Natural killer cell (primary cell): Measurements from ENCODE around the gene TOR4A. TPM values are rescaled to one million over a fixed set of nuclear protein-coding genes. Genes with fewer than 3 reads are reported as not detected.

Experiments used
- ATAC-seq, 3 donors: fragments of 150-1000 bp in 2 of 3; fragments of 200-7000 bp in 1 of 3; cut with Tn5 transposase; 1 replicate in 1 of 3; 2 replicates in 2 of 3; pipeline ENCODE4 v1.10.0; 2021; ENCODE audit warnings: mild to moderate bottlenecking in 2 of 3, moderate library complexity in 2 of 3
- DNase-seq, 2 donors: peaks; one replicate each; pipeline versions ENCODE4 v3.0.0 to v3.0.0-alpha.2; 2013 to 2021; ENCODE audit warnings: mixed read lengths in 1 of 2
- H3K27ac ChIP-seq: one replicate; pipeline ENCODE4 v1.5.1; 2013; ENCODE audit warnings: mild to moderate bottlenecking, low read length
- H3K27me3 ChIP-seq: one replicate; pipeline ENCODE4 v1.6.1; 2013; ENCODE audit warnings: low read length; ENCODE audit not compliant: control insufficient read depth, insufficient read depth
- H3K36me3 ChIP-seq: one replicate; pipeline ENCODE4 v1.6.1; 2013; ENCODE audit warnings: low read length; ENCODE audit not compliant: control insufficient read depth, insufficient read depth
- H3K4me1 ChIP-seq: one replicate; pipeline ENCODE4 v1.6.1; 2013; ENCODE audit warnings: low read length; ENCODE audit not compliant: control insufficient read depth, insufficient read depth
- H3K4me3 ChIP-seq: one replicate; pipeline ENCODE4 v1.5.1; 2013; ENCODE audit warnings: low read length
- H3K9me3 ChIP-seq: one replicate; pipeline ENCODE4 v1.6.1; 2013; ENCODE audit warnings: low read length; ENCODE audit not compliant: control insufficient read depth, insufficient read depth
- H3K27ac Mint-ChIP-seq, 2 donors: one replicate each; pipeline ENCODE4 v1.8.0; 2022; ENCODE audit warnings: mild to moderate bottlenecking in 2 of 2, mixed read lengths in 2 of 2, moderate library complexity in 1 of 2
- H3K27me3 Mint-ChIP-seq, 2 donors: one replicate each; pipeline ENCODE4 v1.8.0; 2022; ENCODE audit warnings: low read depth in 2 of 2, mixed read lengths in 2 of 2
- H3K36me3 Mint-ChIP-seq: one replicate; pipeline ENCODE4 v1.8.0; 2022; ENCODE audit warnings: mixed read lengths
- H3K4me1 Mint-ChIP-seq, 2 donors: one replicate each; pipeline ENCODE4 v1.8.0; 2022; ENCODE audit warnings: mixed read lengths in 2 of 2
- H3K4me3 Mint-ChIP-seq: one replicate; pipeline ENCODE4 v1.8.0; 2022; ENCODE audit warnings: mild to moderate bottlenecking, moderate library complexity, mixed read lengths
- H3K9me3 Mint-ChIP-seq, 2 donors: one replicate each; pipeline ENCODE4 v1.8.0; 2022; ENCODE audit warnings: mixed read lengths in 2 of 2
- WGBS: methylation state at CpG from one replicate; pipeline ENCODE4 v1.1.7; 2013; ENCODE audit warnings: missing lambda C conversion rate; ENCODE audit not compliant: insufficient coverage; 5-methylcytosine and 5-hydroxymethylcytosine counted together
- intact Hi-C: fragments of 100-400 bp; cut with micrococcal nuclease; formaldehyde crosslinking; loops from one replicate; pipeline ENCODE4 v1.14.2; 2022
- total RNA-seq, 4 donors: library from RNA; stranded (reverse); fragments of 120-200 nt in 1 of 4; gene quantifications; one replicate each; pipeline versions ENCODE4 v1.2.3 to v1.2.4, GENCODE V29; 2013 to 2022
- TF ChIP-seq, protein P1 (sequence below): fragments of 200-600 bp; IDR thresholded peaks from one replicate; pipeline ENCODE4 v1.8.0; 2022; ENCODE audit warnings: antibody characterized with exemption

TOR4A gene
- total RNA-seq, 3 donors from 2014 or later (not counting 1 experiment from before 2014, with no cell fraction given) = 16.3 to 24.6 (median 19.2) TPM

DNA sequence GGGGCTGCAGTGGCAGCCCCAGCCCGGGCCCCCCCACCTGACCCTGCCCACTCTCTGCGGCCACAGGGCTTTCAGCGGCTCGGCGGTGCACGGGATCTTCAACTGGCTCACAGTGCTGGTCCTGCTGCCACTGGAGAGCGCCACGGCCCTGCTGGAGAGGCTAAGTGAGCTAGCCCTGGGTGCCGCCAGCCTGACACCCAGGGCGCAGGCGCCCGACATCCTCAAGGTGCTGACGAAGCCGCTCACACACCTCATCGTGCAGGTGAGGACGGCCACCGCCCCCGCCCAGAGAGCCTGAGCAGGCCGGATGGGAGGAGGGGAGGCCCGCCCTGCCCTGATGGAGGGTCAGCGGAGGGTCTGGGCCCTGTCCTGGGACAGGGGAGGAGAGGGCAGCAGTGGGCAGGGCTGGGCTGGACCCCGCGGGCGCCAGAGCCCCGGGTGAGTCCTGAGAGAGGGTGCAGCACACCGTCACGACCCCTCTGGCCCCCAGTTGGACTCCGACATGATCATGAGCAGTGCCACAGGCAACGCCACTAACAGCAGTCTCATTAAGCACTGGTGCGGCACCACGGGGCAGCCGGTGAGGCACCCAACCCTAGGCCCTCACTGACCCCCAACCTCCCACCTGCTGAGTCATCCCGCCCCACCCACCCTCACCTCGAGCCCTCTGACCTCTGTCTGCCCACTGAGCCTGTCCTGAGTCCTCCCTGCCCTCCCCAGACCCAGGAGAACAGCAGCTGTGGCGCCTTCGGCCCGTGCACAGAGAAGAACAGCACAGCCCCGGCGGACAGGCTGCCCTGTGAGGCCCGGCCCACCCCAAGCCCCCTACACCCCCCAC is 44.2 kb upstream of the TOR4A start:
- Mint-ChIP-seq H3K4me1 (peaks cover 0 to 12% of the 10 kb centered on the region in 2 donors), H3K4me3 (no peak overlapping the region), H3K9me3 (no peaks in the 10 kb centered on the region), H3K36me3 (no peaks in the 10 kb centered on the region), H3K27ac (no peak overlapping the region), H3K27me3 (peaks cover 0 to 6% of the 10 kb centered on the region in 2 donors)
- Histone ChIP-seq H3K27me3 (peaks cover 1% of the 10 kb centered on the region), H3K36me3 (no peaks in the 10 kb centered on the region), H3K4me3 (no peak overlapping the region), H3K4me1 (peaks cover 36% of the 10 kb centered on the region), H3K27ac (no peak overlapping the region), H3K9me3 (no peaks in the 10 kb centered on the region)
- intact Hi-C loops = no loop called here
- no peak for ATAC-seq
- TF ChIP-seq, protein P1, sequence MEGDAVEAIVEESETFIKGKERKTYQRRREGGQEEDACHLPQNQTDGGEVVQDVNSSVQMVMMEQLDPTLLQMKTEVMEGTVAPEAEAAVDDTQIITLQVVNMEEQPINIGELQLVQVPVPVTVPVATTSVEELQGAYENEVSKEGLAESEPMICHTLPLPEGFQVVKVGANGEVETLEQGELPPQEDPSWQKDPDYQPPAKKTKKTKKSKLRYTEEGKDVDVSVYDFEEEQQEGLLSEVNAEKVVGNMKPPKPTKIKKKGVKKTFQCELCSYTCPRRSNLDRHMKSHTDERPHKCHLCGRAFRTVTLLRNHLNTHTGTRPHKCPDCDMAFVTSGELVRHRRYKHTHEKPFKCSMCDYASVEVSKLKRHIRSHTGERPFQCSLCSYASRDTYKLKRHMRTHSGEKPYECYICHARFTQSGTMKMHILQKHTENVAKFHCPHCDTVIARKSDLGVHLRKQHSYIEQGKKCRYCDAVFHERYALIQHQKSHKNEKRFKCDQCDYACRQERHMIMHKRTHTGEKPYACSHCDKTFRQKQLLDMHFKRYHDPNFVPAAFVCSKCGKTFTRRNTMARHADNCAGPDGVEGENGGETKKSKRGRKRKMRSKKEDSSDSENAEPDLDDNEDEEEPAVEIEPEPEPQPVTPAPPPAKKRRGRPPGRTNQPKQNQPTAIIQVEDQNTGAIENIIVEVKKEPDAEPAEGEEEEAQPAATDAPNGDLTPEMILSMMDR = no peak
- 86% methylated on average over 40 of the region's 40 CpGs for WGBS
- DNase-seq = no peak

DNA sequence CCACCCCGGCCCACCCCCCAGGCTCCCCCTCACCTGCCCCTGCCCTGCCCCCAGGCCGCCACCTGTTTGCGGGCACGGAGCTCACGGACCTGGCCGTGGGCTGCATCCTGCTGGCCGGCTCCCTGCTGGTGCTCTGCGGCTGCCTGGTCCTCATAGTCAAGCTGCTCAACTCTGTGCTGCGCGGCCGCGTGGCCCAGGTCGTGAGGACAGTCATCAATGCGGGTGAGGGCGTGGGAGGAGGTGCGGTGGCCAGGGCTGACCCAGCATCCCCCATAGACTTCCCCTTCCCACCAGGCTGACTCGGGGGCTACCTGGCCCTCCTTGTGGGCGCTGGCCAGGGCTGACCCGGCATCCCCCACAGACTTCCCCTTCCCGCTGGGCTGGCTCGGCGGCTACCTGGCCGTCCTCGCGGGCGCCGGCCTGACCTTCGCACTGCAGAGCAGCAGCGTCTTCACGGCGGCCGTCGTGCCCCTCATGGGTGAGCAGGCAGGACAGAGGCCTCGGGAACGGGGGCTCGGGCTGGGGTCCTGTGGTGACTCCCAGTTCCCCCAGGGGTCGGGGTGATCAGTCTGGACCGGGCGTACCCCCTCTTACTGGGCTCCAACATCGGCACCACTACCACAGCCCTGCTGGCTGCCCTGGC is 43.4 kb upstream of the TOR4A start:
- ATAC-seq (no peak), DNase-seq (no peak)
- TF ChIP-seq, protein P1 = no peak
- Histone ChIP-seq H3K27me3 (no peaks in the 10 kb centered on the region), H3K36me3 (no peaks in the 10 kb centered on the region), H3K4me1 (peaks cover 44% of the 10 kb centered on the region), H3K27ac (no peak overlapping the region), H3K9me3 (no peaks in the 10 kb centered on the region), H3K4me3 (no peak overlapping the region)
- H3K27ac Mint-ChIP-seq = no peak overlapping the region
- H3K4me1 Mint-ChIP-seq = peaks cover 0 to 16% of the 10 kb centered on the region in 2 donors
- intact Hi-C loops = no loop called here
- no peaks in the 10 kb centered on the region for H3K9me3 Mint-ChIP-seq
- H3K4me3 Mint-ChIP-seq = no peak overlapping the region
- peaks cover 0 to 6% of the 10 kb centered on the region in 2 donors for H3K27me3 Mint-ChIP-seq
- H3K36me3 Mint-ChIP-seq = no peaks in the 10 kb centered on the region
- 78% methylated on average over 39 of the region's 40 CpGs for WGBS

DNA sequence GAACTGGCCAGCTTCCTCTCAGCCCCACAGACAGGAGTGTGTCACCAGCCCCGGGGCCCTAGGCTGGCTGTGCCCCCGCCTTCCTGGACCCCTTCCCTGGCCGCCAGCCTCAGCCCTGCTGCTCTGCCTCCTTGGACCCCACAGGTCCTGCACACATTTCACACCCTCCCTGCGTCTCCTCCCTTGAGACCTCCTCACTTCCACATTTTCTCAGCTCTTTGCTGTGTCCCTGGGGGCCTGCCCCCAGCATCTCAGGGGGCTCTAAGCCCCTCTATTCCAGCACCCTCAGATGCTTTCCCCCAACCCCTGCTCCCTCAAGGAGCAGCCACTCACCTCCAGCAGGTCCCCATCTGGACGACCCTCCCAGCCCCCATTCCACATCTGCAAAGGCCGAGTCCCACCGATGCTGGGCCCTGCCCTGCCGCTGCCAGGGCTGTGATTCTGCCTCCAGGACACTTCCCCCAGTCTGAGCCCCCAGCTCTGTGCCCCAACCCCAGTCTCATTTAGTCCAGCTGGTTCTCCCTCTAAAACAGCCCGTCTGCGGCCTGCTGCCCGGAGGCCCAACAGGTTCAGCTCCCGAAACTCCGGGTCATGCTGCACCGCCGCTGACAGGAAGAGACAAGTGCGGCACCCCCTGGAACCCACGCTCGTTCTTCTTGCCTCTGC is 42.6 kb upstream of the TOR4A start:
- WGBS = 75% methylated on average over 17 of the region's 18 CpGs
- TF ChIP-seq, protein P1 = no peak
- Histone ChIP-seq H3K27ac (no peak overlapping the region), H3K27me3 (no peaks in the 10 kb centered on the region), H3K4me3 (no peak overlapping the region), H3K9me3 (no peaks in the 10 kb centered on the region), H3K4me1 (peaks cover 51% of the 10 kb centered on the region), H3K36me3 (no peaks in the 10 kb centered on the region)
- Mint-ChIP-seq H3K36me3 (no peaks in the 10 kb centered on the region), H3K4me1 (peaks cover 0 to 16% of the 10 kb centered on the region in 2 donors), H3K9me3 (no peaks in the 10 kb centered on the region), H3K27ac (peak overlapping the region in 1 of 2 donors; percentile 73), H3K4me3 (no peak overlapping the region), H3K27me3 (peaks cover 0 to 6% of the 10 kb centered on the region in 2 donors)
- intact Hi-C loops = no loop called here
- DNase-seq = no peak
- no peak for ATAC-seq
